GM21786 (cell line): ENCODE measurements around the gene ABHD16A.

Experiments
- ATAC-seq: cut with Tn5 transposase; IDR thresholded peaks from one replicate; pipeline ENCODE4 v1.9.1; 2021; ENCODE audit not compliant: unreplicated experiment

ABHD16A gene

DNA sequence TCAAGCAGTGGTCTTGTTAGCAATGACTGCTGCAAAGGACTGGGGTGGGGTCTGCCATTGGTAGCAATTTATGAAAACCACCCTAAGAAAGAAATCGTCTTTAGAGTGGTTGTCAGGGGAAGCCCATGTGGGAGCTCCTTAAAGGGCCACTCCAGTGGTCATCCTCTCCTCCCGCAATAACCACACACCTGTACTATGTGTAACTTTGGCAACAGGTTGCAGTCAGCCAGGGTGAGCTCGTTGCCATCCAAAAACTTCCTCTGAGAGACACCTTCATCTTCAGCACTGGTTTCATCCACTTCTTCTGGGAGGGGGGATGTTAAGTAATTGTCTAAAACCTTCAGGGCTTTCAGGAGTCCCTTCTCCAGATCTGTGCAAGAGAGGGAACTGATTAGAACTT lies 28.9 kb upstream of the ABHD16A start:
- no peak for ATAC-seq

- ATAC-seq = no peak
Observed at GRCh38 chr6:31730631-31731086, 27.5 kb upstream of the ABHD16A start.

DNA sequence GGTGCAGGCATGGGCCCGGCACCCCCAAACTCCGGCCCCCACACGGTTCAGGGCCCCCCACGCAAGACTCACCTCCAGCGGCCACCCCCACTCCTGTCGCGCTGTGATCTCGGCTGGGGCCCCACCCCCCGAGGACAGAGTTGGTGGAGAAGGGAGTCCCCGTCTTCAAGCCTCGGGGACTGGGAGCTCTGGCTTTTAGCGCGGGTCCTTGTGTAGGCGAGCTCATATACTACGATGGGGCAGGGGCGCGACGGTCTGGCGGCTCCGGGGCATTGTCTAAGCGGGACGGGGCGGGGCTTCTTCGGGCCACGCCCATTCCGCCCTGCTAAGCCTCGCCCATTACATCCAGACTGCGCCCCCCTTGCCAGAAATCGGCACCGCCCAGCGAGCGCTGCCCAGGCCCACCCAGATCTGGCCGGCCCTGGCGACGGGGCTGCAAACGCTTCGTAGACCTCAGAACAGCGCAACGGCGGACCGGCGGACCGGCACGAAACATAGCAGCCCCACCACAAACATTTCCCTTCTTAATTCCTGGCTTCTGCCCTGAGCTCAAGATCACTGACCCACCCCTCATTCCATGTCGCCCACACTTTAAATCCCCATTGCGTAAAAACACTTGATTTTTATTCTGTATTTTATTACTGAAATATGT lies 27.0 kb upstream of the ABHD16A start:
- peak; percentile 40 for ATAC-seq

DNA sequence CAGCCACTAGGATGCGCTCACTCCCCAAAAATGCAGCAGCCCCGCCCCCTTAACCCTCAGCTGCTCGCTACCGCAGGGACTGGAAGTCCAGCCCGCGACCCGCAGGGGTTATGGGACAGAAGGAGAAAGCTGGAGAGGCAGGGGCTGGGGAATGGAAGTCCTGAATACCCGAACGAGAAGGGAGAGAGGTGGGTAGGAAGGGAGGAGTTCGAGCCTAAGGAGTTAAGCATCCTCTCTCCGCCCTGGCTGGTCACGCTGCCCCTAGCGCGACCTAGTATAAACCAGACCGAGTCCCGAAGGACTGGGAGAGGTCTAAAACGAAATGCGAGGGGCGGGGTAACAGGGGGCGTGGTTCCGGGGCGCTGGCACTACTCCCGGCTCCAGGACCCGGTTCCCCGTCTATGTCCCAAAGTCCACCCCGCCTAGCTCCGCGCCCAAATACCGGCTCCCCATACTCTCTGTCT lies 26.4 kb upstream of the ABHD16A start:
- peak; percentile 40 for ATAC-seq

DNA sequence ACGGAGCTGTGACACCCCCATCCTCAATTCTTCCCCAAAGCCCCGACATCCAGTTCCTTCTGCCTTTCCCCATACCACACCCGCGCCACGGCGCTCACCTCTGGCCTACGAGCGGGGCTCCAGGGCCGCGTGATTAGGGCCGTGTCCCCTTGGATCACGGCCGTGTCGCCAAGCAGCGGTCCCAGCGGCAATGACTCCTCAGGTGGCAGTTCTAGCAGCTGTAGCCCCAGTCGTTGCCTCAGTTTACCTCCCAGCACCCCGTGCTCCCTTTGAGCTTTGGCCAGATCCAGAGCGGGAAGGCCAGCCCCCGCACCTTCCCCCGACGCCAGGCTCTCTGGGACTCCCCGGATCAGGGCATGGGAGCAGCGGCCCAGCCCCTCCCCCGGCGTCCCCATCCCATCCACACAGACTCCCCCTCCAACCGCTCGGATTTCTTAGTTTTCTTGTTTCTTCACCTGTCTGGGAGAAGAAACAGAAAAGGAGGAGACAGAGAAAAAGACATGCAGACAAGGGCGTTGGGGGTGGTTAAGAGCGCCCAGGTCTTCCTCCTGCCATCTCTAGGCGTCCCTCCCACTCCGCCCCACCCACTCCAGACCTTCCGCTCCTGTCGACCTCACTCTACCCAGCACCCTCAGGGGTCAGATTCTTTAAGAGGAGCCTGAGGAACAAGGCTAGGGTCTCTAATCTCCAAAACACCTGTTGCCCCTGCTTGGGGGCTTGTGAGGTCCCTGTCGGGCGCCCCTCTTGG lies 25.8 kb upstream of the ABHD16A start, which contains the start of gene DDAH2:
Gene DDAH2 (minus strand): TSS at position 533 of the 748 bp plus-strand sequence. CDS start 138 bp downstream, at position 395.
- no peak for ATAC-seq

GRCh38 chr6:31727717-31728671 lies 24.9 kb upstream of the ABHD16A start:
- ATAC-seq = no peak

GRCh38 chr6:31727034-31727716 lies 24.1 kb upstream of the ABHD16A start:
- ATAC-seq = peak; percentile 54

DNA sequence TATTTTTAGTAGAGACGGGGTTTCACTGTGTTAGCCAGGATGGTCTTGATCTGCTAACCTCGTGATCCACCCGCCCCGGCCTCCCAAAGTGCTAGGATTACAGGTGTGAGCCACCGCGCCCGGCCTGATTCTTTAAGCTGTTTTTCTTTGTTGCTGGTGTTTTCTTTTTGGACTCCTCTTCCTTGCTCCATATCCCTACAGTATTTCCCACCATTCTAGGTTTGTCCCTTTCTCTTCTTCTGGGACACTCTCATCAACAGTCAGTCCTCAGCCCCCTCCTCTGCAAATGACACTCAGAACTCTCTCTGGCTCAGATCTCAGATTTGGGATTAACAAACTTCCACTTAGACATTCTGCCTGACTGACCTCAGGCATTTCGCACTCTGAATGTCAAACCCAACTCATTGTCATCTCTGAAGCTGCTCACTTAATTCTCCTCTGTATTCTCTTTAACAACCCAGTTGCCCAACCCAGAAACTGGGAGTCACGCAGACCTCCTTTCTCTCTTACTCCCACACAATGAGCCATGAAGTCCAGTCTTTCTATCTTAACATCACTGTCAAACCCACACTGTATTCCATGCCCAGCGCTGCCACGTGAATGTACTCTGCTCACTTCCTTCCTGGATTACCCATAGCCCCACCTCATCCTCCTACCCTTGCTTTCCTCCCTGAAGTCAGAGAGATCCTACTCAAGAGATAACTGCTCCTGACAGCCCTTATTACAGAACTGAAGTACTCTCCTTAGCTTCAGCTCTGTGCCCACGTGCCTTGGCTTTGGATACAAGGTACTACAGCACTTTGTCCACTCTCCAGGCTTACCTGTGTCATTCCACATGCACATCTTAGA lies 22.6 kb upstream of the ABHD16A start:
- ATAC-seq = no peak

GRCh38 chr6:31723980-31724691 lies 21.0 kb upstream of the ABHD16A start:
- no peak for ATAC-seq

DNA sequence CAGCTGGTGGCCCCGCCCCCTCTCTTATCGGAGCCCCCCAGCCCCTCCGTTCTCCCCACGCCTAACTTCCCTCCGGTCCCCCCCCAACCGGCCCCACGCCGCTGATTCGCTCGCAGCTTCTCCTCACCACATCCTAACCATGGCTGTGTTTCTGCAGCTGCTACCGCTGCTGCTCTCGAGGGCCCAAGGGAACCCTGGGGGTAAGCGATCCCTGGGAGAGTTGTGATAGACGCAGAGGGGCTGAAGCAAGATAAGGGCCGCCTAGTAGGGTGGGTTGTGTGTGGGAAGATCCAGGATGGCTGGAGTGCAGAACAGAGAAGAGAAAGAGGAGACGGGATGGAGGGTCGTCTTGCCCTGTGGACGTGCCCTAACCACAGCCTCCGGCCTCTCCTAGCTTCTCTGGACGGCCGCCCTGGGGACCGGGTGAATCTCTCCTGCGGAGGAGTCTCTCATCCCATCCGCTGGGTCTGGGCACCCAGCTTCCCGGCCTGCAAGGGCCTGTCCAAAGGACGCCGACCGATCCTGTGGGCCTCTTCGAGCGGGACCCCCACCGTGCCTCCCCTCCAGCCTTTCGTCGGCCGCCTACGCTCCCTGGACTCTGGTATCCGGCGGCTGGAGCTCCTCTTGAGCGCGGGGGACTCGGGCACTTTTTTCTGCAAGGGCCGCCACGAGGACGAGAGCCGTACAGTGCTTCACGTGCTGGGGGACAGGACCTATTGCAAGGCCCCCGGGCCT lies 20.3 kb upstream of the ABHD16A start, which contains the start of gene MPIG6B:
Gene MPIG6B (plus strand): TSS at position 129 of the 735 bp plus-strand sequence. CDS start 11 bp downstream, at position 140.
- no peak for ATAC-seq

DNA sequence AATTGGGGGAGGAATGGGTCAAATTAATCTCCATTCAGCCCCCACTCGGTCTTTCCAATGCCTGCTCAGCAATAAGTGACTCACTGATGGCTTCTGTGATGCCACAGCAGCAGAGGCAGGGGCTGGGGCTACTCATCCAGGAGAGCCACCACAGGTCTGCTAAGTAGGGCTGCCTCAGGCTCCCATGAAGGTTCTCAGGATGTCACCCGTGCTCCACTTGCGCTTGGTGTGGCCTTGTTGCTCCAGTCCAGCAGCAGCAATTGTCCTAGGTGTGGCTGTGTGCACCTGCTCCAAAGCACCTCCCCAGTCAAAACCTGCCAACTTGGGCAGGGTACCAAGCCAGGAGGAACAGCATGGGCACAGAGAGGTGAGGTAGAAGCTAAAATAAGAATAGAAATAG lies 19.0 kb upstream of the ABHD16A start:
- no peak for ATAC-seq

GRCh38 chr6:31721351-31722020 lies 18.4 kb upstream of the ABHD16A start, which contains the start of gene LY6G6C:
LY6G6C (minus strand) TSS chr6:31721746; CDS start chr6:31721679, 67 bp downstream.
- no peak for ATAC-seq

DNA sequence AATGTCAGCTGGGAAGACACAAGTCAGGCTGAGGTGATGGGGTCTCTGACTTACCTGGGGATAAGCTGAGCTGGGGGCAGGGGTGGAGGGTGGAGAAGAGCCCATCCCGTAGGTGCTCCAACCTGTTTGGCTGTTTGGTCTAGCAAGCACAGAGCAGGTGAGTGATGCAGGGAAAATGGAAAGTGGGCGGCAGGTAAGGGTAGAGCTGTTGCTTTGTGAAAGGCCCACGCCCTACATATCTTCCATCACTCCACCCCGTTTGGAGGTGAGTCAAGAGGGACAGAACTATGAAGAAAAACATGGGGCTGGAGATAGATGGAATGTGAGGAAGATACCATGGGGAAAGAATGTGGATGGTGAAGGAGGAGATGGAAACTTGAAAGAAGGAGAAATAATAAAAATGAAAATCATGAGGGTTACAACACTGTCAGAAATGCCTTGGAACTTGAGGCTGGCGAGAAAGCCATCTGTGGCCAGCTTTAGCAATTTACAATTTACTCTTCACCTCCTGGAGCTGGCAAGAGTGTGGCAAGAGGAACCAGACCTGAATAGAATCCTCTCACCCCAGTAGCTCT lies 17.2 kb upstream of the ABHD16A start:
- no peak for ATAC-seq

DNA sequence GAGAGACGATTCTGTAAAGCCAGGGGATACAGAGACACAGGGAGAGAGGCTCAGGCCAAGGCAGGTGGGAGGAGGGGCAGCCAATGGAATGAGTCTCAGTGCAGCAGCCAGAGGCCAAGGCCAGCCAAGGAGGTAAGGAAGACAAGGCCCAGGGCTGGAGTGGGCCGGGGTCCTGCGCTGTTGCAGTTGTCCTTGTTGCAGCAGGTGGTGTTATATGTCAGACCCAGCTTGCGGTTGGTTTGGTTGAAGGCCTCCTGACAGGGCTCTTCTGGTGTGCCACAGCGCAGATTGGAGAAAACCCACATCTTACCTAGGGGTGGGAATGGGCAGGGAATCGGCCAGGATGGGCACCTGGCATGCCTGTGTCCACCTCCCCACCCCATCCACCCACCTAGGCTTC lies 15.9 kb upstream of the ABHD16A start:
- no peak for ATAC-seq

DNA sequence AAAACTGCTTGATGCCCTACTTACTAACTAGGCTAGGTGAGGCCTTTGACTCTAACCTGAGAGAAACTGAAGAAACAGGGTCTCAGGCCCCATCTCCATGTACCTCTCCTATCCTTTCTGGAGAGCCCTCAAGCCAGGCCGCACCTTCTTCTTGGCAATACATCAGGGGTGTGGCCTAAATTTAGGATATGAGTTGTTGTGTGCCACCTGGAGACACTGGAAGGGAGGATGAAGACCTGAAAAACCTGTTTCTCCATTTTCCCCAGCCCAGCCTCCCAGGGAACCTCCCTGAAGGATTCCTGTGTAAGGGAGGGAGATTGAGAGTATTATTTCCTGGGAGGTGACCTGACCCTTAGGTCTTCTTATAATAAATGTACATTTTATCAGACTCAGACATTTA lies 15.1 kb upstream of the ABHD16A start:
- ATAC-seq = no peak

DNA sequence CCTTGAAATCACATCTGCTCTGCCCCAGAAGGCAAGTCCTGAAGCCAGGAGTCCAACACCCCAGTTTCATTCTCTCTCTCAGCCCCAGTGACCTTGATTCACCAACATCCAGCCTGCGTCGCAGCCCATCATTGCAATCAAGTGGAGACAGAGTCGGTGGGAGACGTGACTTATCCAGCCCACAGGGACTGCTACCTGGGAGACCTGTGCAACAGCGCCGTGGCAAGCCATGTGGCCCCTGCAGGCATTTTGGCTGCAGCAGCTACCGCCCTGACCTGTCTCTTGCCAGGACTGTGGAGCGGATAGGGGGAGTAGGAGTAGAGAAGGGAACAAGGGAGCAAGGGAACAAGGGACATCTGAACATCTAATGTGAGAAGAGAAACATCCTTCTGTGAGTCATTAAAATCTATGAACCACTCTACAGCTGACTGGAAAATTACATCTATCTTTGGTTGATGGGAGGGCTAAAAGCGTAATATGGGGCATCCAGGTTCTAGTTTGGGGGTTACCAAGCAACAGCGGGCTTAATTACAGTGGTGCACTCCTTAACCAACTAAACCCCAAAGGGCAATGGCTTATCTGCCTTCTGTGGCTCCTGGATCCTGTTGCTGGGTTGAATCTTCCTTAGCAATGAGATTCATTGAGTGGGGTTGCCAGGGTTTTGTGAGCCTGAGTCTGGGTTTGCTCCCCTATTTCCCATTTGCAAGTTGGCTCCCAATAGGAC lies 14.5 kb upstream of the ABHD16A start:
- ATAC-seq = no peak
